ENCODE data around the gene LYPD3. TPM values are rescaled to one million over a fixed set of nuclear protein-coding genes. Genes with fewer than 3 reads are reported as not detected.
"Not testable (repeated sequence)": the region's sequence is repeated elsewhere in the genome, so short reads cannot be mapped to it uniquely, and the experiment has no call there.

Gene LYPD3
- total RNA-seq (2014; rRNA removed; shearing (Covaris generic); ENCODE audit: low replicate concordance), result not detected in 2 replicates

DNA sequence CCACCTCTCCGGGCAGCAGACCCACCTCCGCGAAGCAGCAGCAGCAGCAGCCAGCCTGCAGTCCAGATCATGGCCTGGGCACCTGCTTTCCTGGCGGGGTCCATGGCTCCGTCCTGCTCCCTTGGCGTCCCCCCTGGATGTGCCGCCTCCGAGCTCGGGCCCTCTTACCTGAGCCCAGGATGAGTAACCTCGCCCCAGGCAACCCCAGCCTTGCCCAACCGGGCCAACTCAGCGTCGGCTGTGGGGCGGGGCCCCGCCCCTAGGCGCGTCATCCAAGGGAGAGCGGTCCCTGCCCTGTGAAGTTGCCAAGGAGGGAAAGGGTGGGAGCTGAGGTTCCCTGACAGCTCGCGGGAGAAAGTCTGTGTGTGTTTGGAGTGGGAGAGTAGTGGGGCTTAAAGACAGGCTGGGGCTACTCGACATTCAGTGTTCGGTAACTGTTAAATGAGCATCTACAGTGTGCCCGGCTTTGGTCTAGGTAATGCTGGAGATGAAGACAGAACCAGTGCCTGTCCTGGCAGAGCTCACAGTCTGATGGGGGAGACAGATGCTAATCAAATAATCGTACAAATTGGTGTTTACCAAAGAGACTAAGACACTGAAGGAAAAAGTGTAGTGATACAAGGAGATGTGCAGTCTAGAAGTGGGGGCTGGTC is at the start of gene LYPD3:
Gene LYPD3 (minus strand): TSS at position 141 of the 653 bp plus-strand sequence. CDS start 37 bp downstream, at position 104.
- Histone ChIP-seq H3K36me3 (no peaks in the 10 kb centered on the region), H3K27me3 (peaks cover 2% of the 10 kb centered on the region; the same call in 1 of the 2 replicates), H3K4me3 (peak within 1 kb of the TSS; percentile 70), H3K9me3 (no peaks in the 10 kb centered on the region)
- no peak for DNase-seq

- peaks cover 26% of the 10 kb centered on the region for H3K36me3 ChIP-seq
- H3K9me3 ChIP-seq, DNase-seq, H3K27me3 ChIP-seq, H3K4me3 ChIP-seq: not testable (repeated sequence)
Measured at GRCh38 chr19:43512399-43512798, 47.0 kb upstream of the LYPD3 start.

DNA sequence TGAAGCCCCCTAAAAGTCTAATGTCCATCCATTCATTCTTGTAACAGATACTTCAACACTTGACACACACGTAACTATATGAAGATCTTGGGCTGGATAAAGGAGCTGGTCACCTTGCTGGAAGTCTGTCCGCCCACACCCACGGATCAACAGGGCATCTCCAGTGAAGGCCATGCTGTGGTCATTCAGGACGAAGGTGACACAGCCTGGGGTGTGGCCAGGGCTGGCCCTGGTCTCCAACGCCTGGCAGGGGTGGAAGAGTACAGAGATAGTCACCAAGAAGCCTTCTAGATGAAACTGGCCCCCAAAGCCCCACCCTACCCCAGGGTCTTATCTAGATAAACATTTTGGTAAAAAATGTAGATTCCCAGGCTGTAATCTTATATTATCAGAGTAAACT is 45.9 kb upstream of the LYPD3 start:
- H3K36me3 ChIP-seq, result peaks cover 26% of the 10 kb centered on the region
- no peaks in the 10 kb centered on the region for H3K27me3 ChIP-seq
- no peak for DNase-seq
- no peaks in the 10 kb centered on the region for H3K9me3 ChIP-seq
- H3K4me3 ChIP-seq, result no peak overlapping the region

DNA sequence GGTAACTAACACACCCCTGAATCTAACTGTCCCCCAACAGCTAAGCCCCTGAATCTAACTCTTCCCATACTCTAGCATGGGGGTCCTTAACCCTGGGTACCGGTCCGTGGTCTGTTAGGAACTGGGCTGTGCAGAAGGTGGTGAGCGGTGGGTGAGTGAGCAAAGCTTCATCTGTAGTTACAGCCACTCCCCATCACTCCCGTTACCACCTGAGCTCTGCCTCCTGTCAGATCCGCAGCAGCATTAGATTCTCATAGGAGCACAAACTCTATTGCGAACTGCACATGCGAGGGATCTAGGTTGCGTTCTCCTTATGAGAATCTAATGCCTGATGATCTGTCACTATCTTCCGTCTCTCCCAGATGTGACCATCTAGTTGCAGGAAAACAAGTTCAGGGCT is 45.3 kb upstream of the LYPD3 start:
- H3K9me3 ChIP-seq, result no peaks in the 10 kb centered on the region
- no peaks in the 10 kb centered on the region for H3K27me3 ChIP-seq
- DNase-seq, result no peak
- H3K4me3 ChIP-seq, result no peak overlapping the region
- peaks cover 31% of the 10 kb centered on the region for H3K36me3 ChIP-seq

- Histone ChIP-seq H3K9me3 (no peaks in the 10 kb centered on the region), H3K4me3 (no peak overlapping the region), H3K36me3 (peaks cover 17% of the 10 kb centered on the region), H3K27me3 (no peaks in the 10 kb centered on the region)
- DNase-seq, result no peak
Measured at GRCh38 chr19:43507880-43508279, 42.5 kb upstream of the LYPD3 start.

- no peak for DNase-seq
- no peaks in the 10 kb centered on the region for H3K9me3 ChIP-seq
- H3K27me3 ChIP-seq, result no peaks in the 10 kb centered on the region
- H3K36me3 ChIP-seq, result peaks cover 17% of the 10 kb centered on the region
- no peak overlapping the region for H3K4me3 ChIP-seq
Measured at GRCh38 chr19:43506629-43507028, 41.2 kb upstream of the LYPD3 start.

- H3K4me3 ChIP-seq, result no peak overlapping the region
- H3K27me3 ChIP-seq, result no peaks in the 10 kb centered on the region
- no peaks in the 10 kb centered on the region for H3K9me3 ChIP-seq
- H3K36me3 ChIP-seq, result peaks cover 17% of the 10 kb centered on the region
- no peak for DNase-seq
Measured at GRCh38 chr19:43505941-43506340, 40.5 kb upstream of the LYPD3 start.

- Histone ChIP-seq H3K9me3 (no peaks in the 10 kb centered on the region), H3K4me3 (no peak overlapping the region), H3K27me3 (no peaks in the 10 kb centered on the region), H3K36me3 (peaks cover 17% of the 10 kb centered on the region)
- no peak for DNase-seq
Measured at GRCh38 chr19:43505186-43505456, 39.7 kb upstream of the LYPD3 start.

- no peaks in the 10 kb centered on the region for H3K9me3 ChIP-seq
- H3K36me3 ChIP-seq, result peaks cover 15% of the 10 kb centered on the region
- H3K4me3 ChIP-seq, result peak within 1 kb of the TSS; percentile 83
- H3K27me3 ChIP-seq, result no peaks in the 10 kb centered on the region
- DNase-seq, result peak; percentile 26
Measured at GRCh38 chr19:43504426-43505185, 39.2 kb upstream of the LYPD3 start, which contains the start of gene PHLDB3. Gene PHLDB3 (minus strand): TSS chr19:43504746. CDS start chr19:43504118, 628 bp downstream.

DNA sequence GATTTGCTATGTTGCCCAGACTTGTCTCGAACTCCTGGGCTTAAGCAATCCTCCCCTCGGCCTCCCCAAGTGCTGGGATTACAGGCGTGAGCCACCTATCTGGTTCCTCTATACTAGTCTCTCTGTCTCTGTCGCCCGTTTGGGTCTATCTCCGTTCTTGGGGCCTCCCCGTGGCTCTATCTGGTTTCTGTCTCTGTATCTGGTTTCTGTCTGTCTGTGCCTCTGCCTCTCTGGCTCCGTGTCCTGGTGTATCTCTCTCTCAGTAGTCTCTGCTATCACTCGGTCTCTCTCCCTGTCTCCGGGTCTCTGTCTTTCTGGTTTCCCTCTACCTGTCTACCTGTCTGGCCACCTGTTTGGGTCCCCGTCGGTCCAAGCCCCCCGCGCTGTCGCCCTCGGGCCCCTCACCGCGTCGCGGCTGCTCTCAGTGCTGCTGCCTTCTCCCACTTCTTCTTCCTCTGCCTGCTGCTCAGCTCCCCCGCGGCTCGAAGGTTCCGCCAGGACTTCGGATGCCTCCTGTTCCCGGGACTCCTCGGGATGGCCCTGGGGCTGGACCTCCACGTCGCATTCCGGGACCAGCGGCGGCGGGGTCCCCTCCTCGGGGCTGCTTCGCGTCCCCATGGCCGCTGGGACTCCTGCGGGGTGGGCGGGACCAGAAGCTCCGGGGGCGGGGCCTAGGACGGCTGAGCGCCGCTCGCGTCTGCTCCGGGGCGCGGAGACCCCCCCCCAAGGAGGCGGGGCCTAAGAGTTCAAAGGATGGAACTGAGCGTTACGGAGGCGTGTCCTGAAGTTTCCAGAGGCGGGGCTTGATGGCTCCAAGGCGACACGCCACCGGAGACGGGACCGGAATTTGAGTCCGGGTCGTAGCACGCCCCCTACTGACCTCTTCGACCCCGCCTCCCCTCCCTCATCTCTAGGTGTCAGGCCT is 38.4 kb upstream of the LYPD3 start:
- peak; percentile 91 for DNase-seq
- Histone ChIP-seq H3K4me3 (peak overlapping the region; percentile 83), H3K9me3 (no peaks in the 10 kb centered on the region), H3K36me3 (peaks cover 10% of the 10 kb centered on the region), H3K27me3 (no peaks in the 10 kb centered on the region)

DNA sequence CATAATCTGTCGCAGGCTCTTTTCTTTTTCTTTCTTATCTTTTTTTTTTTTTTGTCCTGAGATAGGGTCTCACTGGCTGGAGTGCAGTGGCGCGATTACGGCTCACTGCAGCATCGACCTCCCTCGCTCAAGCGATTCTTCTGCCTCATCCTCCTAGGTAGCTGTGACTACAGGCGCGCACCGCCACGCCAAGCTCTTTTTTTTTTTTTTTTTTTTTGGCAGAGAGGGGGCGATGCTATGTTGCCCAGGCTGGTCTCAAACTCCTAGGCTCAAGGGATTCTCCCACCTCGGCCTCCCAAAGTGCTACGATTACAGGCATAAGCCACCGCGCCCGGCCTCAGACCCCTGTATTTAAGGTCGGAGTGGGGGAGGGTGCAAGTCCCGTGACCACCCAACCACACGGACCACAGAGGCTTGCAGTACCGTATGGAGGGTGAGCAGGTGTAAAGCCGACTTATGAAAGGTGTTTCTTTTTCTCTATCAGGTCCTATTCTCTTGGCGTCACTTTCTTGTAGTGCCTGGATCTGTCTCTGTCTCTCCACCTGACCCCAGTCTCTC is 37.1 kb upstream of the LYPD3 start:
- no peak for DNase-seq
- Histone ChIP-seq H3K4me3 (no peak overlapping the region), H3K27me3 (no peaks in the 10 kb centered on the region), H3K36me3 (peaks cover 4% of the 10 kb centered on the region), H3K9me3 (no peaks in the 10 kb centered on the region)

DNA sequence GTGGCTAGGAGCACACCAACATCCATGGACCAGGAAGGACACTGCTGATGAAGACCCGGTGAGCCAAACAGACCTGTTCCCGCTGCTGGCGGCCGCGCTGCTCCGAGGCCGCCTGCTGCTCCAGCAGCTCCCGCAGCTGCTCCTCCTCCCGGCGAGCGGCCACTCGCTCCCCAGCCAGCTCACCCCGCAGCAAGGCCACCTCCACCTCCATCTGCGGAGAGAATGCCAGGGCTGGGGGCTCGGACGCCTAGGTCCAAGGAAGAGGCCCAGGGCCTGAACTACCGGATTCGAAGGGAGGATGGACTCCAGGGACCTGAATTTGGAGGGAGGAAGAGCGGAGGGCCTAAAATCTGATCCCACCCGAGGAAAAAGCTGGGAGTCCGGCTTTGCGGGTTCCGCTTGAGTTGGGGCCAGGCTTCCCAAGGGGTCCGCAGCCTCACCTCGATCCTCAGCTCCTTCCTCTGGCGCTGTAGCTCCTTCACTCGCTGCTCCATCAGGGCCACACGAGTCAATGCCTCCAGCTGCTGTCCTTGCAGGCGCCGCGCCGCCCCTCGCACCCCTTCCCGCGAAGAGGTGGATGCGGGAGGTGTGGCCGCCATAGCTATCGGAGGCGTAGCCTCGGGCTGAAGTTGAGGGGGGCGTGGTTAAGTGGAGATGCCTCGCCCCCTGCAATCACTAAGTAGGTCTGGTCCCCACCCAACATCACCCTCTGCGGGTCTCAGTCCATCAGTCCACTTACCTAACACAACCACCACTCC is 36.4 kb upstream of the LYPD3 start:
- DNase-seq, result no peak
- Histone ChIP-seq H3K27me3 (no peaks in the 10 kb centered on the region), H3K4me3 (no peak overlapping the region), H3K9me3 (no peaks in the 10 kb centered on the region), H3K36me3 (peaks cover 10% of the 10 kb centered on the region)

GRCh38 chr19:43499042-43499441 is 33.6 kb upstream of the LYPD3 start:
- Histone ChIP-seq H3K9me3 (no peaks in the 10 kb centered on the region), H3K4me3 (no peak overlapping the region), H3K36me3 (peaks cover 6% of the 10 kb centered on the region), H3K27me3 (no peaks in the 10 kb centered on the region)
- no peak for DNase-seq

GRCh38 chr19:43498233-43498842 is 32.9 kb upstream of the LYPD3 start:
- Histone ChIP-seq H3K4me3 (no peak overlapping the region), H3K36me3 (peaks cover 6% of the 10 kb centered on the region; the same call in 1 of the 2 replicates), H3K9me3 (no peaks in the 10 kb centered on the region), H3K27me3 (no peaks in the 10 kb centered on the region)
- no peak for DNase-seq

GRCh38 chr19:43496960-43497359 is 31.6 kb upstream of the LYPD3 start:
- Histone ChIP-seq H3K36me3 (peaks cover 6% of the 10 kb centered on the region; the same call in 1 of the 2 replicates), H3K4me3 (no peak overlapping the region), H3K9me3 (no peaks in the 10 kb centered on the region), H3K27me3 (no peaks in the 10 kb centered on the region)
- DNase-seq, result no peak

GRCh38 chr19:43495082-43495481 is 29.7 kb upstream of the LYPD3 start:
- Histone ChIP-seq H3K9me3 (no peaks in the 10 kb centered on the region), H3K36me3 (peaks cover 6% of the 10 kb centered on the region; the same call in 1 of the 2 replicates), H3K27me3 (no peaks in the 10 kb centered on the region), H3K4me3 (no peak overlapping the region)
- no peak for DNase-seq

Measured in MG63 (cell line).